ENCODE data around the gene PCCA.
"Not testable (repeated sequence)": the region's sequence is repeated elsewhere in the genome, so short reads cannot be mapped to it uniquely, and the experiment has no call there.

PCCA gene

DNA sequence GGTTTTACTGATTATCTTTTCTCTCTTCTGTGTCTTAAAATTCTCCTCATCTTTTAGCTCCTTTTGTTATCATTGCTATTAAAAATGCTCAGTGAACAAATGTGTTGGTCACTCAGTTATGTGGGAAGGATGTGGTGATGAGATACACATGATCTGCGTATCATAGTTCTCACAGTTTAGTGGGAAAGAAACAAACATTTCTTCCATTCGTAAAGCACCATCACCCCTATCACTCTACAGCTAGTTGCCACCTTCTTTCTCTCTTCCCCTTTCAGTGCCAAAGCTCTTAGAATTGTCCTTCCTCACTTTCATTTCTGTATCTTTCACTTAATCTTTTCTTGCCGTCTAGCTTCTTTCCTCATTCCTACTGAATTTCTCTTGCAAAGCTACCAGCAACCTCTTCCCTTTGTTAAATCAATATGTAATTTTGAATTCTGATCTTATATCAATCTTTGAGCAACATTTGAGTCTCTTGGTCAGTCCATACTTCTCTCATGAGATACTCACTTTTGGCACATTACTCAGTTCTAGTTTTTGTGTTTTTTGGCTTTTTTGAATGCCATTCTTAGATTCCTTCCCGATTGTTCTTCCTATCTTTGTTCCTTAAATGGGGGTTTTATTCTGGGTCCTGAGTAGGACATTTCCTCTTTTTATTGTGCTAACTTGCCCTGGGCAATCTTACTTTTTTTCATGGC, 122.3 kb downstream of the PCCA start:
- no peak overlapping the region for H3K27ac ChIP-seq
- intact Hi-C loops (cut with DNase I; ENCODE audit: low total_unique reads): no loop called here
- no peaks in the 10 kb centered on the region for H3K9me3 ChIP-seq
- TF ChIP-seq, protein P1, sequence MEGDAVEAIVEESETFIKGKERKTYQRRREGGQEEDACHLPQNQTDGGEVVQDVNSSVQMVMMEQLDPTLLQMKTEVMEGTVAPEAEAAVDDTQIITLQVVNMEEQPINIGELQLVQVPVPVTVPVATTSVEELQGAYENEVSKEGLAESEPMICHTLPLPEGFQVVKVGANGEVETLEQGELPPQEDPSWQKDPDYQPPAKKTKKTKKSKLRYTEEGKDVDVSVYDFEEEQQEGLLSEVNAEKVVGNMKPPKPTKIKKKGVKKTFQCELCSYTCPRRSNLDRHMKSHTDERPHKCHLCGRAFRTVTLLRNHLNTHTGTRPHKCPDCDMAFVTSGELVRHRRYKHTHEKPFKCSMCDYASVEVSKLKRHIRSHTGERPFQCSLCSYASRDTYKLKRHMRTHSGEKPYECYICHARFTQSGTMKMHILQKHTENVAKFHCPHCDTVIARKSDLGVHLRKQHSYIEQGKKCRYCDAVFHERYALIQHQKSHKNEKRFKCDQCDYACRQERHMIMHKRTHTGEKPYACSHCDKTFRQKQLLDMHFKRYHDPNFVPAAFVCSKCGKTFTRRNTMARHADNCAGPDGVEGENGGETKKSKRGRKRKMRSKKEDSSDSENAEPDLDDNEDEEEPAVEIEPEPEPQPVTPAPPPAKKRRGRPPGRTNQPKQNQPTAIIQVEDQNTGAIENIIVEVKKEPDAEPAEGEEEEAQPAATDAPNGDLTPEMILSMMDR (IDR thresholded peaks at IDR 0.05): no peak
- no peak overlapping the region for H3K4me3 ChIP-seq
- no peaks in the 10 kb centered on the region for H3K27me3 ChIP-seq
- H3K36me3 ChIP-seq: peaks cover 6 to 8% (median 7%) of the 10 kb centered on the region in 3 donors
- H3K4me1 ChIP-seq: no peaks in the 10 kb centered on the region
- no peak for DNase-seq

DNA sequence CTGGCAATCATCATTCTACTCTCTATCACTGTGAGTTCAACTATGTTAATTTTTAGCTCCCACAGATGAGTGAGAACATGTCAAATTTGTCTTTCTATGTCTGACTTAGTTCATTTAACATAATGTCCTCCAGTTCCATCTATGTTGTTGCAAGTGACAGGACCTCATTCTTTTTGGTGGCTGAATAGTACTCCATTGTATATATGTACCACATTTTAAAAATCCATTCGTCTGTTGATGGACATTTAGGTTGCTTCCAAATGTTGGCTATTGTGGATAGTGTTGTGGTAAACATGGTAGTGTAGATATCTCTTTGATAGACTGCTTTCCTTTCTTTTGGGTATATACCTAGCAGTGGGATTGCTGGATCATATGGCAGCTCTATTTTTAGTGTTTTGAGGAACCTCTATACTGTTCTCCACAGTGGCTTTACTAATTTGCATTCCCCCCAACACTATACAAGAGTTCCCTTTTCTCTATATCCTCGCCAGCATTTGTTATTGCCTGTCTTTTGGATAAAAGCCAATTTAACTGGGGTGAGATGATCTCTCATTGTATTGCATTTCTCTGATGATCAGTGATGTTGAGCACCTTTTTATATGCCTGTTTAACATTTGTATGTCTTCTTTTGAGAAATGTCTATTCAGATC, 124.1 kb downstream of the PCCA start:
- no peak for DNase-seq
- Histone ChIP-seq H3K27me3 (no peaks in the 10 kb centered on the region), H3K36me3 (peaks cover 6 to 11% (median 7%) of the 10 kb centered on the region in 3 donors), H3K9me3 (no peaks in the 10 kb centered on the region), H3K27ac (no peak overlapping the region), H3K4me3 (no peak overlapping the region), H3K4me1 (no peaks in the 10 kb centered on the region)
- TF ChIP-seq, protein P1 (IDR thresholded peaks at IDR 0.05): no peak
- intact Hi-C loops (cut with DNase I; ENCODE audit: low total_unique reads): no loop called here

DNA sequence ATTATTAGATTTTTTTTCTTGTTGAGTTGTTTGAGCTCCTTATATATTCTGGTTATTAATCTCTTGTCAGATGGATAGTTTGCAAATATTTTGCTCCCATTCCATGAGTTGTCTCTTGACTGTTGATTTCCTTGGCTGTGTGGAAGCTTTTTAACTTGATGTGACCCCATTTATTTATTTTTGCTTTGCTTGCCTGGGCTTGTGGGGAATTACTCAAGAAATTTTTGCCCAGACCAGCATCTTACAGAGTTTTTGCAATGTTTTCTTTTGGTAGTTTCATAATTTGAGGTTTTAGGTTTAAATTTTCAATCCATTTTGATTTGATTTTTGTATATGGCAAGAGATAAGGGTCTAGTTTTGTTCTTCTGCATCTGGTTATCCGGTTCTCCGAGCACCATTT, 124.7 kb downstream of the PCCA start:
- H3K4me1 ChIP-seq: no peaks in the 10 kb centered on the region
- H3K36me3 ChIP-seq: peaks cover 6 to 11% (median 7%) of the 10 kb centered on the region in 3 donors
- no peak for DNase-seq
- no peak overlapping the region for H3K27ac ChIP-seq
- TF ChIP-seq, protein P1 (IDR thresholded peaks at IDR 0.05): no peak
- H3K4me3 ChIP-seq: no peak overlapping the region
- intact Hi-C loops (cut with DNase I; ENCODE audit: low total_unique reads): no loop called here
- no peaks in the 10 kb centered on the region for H3K9me3 ChIP-seq
- H3K27me3 ChIP-seq: no peaks in the 10 kb centered on the region

DNA sequence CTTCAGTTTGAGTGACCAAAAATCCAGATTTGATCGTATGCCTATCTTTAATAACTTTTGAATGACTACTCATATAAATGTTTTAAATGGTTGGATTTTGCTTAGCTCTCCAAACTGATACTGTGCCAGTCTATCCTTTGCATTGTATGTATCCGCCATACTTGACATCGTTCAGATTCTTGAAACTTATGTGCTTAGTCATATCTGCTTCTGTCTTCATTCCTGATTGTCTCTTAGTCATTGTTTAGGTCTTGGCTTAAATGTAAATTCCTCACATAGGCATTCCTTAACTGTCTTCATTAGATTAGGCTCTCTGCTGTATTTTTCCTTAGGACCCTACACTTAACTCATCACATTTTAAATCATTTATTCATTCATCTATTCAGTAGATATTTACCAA, 126.0 kb downstream of the PCCA start:
- Histone ChIP-seq H3K4me3 (no peak overlapping the region), H3K27me3 (no peaks in the 10 kb centered on the region), H3K36me3 (peaks cover 3 to 11% (median 4%) of the 10 kb centered on the region in 3 donors), H3K27ac (no peak overlapping the region), H3K9me3 (no peaks in the 10 kb centered on the region), H3K4me1 (no peaks in the 10 kb centered on the region)
- intact Hi-C loops (cut with DNase I; ENCODE audit: low total_unique reads): no loop called here
- TF ChIP-seq, protein P1 (IDR thresholded peaks at IDR 0.05): no peak
- DNase-seq: no peak

DNA sequence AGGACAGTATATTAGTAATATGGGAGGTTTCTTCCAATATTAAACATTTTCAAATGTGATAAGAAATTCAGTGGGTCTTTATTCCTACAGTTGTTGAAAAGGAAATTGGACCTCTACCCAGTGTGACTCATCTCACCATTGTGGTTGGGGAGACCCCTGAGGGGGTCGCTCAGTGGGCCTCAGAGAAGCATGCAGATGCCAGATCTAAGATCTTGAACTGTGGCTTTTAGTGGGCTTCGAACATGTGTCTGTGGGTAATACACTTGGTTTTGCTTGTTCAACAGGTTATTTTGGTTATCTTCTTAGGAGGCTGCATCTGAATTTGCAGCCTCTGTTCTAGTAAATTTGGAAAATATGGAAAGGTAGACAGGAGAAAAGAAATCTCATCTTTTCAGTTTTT, 132.3 kb downstream of the PCCA start:
- H3K27ac ChIP-seq: no peak overlapping the region
- H3K36me3 ChIP-seq: peaks cover 0 to 7% (median 6%) of the 10 kb centered on the region in 3 donors
- H3K4me3 ChIP-seq: no peak overlapping the region
- no peaks in the 10 kb centered on the region for H3K9me3 ChIP-seq
- TF ChIP-seq, protein P1 (IDR thresholded peaks at IDR 0.05): no peak
- no peaks in the 10 kb centered on the region for H3K27me3 ChIP-seq
- DNase-seq: no peak
- no peaks in the 10 kb centered on the region for H3K4me1 ChIP-seq
- intact Hi-C loops (cut with DNase I; ENCODE audit: low total_unique reads): no loop called here

DNA sequence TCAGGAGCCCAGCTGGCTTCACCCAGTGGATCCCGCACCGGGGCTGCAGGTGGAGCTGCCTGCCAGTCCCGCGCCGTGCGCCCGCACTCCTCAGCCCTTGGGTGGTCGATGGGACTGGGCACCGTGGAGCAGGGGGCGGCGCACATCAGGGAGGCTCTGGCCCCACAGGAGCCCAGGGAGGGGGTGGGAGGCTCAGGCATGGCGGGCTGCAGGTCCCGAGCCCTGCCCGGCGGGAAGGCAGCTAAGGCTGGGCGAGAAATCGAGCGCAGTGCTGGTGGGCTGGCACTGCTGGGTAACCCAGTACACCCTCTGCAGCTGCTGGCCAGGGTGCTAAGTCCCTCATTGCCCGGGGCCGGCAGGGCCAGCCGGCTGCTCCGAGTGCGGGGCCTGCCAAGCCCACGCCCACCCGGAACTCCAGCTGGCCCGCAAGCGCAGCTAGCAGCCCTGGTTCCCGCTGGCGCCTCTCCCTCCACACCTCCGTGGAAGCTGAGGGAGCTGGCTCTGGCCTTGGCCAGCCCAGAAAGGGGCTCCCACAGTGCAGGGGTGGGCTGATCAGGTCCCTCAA, 135.2 kb downstream of the PCCA start:
- H3K4me3 ChIP-seq; DNase-seq; H3K36me3 ChIP-seq; H3K9me3 ChIP-seq; H3K4me1 ChIP-seq; H3K27me3 ChIP-seq; intact Hi-C loops (cut with DNase I; ENCODE audit: low total_unique reads); H3K27ac ChIP-seq: not testable (repeated sequence)
